ENCODE measurements around the gene REEP1. TPM values are rescaled to one million over a fixed set of nuclear protein-coding genes. Genes with fewer than 3 reads are reported as not detected.

Gene REEP1
- polyA plus RNA-seq, 1 donor (not counting 4 experiments of a cell fraction or from before 2014, with no cell fraction given): 0.30 TPM

DNA sequence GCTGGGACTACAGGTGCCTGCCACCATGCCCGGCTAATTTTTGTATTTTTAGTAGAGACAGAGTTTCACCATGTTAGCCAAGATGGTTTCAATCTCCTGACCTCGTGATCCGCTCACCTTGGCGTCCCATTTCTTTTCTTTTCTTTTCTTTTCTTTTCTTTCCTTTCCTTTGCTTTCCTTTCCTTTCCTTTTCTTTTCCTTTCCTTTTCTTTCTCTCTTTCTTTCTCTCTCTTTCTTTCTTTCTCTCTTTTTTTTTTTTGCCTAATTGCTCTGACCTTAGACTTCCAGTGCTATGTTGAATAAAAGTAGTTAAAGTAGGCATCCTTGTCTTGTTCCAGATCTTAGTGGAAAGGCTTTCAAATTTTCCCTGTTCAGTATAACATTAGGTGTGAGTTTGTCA lies 41.0 kb upstream of the REEP1 start:
- Histone ChIP-seq H3K36me3 (ENCODE audit: control insufficient read depth in 2 of 2, extremely low read depth in 1 of 2, insufficient read depth in 2 of 2, low read length in 2 of 2) (no peaks in the 10 kb centered on the region), H3K4me3 (ENCODE audit: control insufficient read depth in 2 of 3, extremely low read depth in 1 of 3, insufficient read depth in 2 of 3, low read depth in 1 of 3, low read length in 3 of 3) (no peak overlapping the region), H3K27me3 (ENCODE audit: control insufficient read depth, extremely low read depth, insufficient read depth, low read length) (no peaks in the 10 kb centered on the region), H3K9ac (ENCODE audit: control insufficient read depth, extremely low read depth, insufficient read depth, low read length) (no peak overlapping the region), H3K4me2 (ENCODE audit: control insufficient read depth, extremely low read depth, insufficient read depth, low read depth, low read length) (no peak overlapping the region), H3K4me1 (ENCODE audit: control insufficient read depth, extremely low read depth, insufficient read depth, low read length) (no peaks in the 10 kb centered on the region), H2AFZ (ENCODE audit: control insufficient read depth, low read length) (no peak overlapping the region), H3K79me2 (ENCODE audit: control insufficient read depth, insufficient read depth, low read length) (no peaks in the 10 kb centered on the region), H3K9me1 (ENCODE audit: control insufficient read depth, extremely low read depth, insufficient read depth, low read length) (no peaks in the 10 kb centered on the region), H3K9me3 (ENCODE audit: control insufficient read depth, low read depth, low read length) (no peaks in the 10 kb centered on the region), H4K20me1 (ENCODE audit: control insufficient read depth, extremely low read depth, insufficient read depth, low read length) (no peaks in the 10 kb centered on the region), H3K27ac (ENCODE audit: control insufficient read depth, insufficient read depth, low read length) (no peak overlapping the region)
- FAIRE-seq (no peak), DNase-seq (ENCODE audit: low read depth, low spot score) (no peak)
- TF ChIP-seq, protein P1, sequence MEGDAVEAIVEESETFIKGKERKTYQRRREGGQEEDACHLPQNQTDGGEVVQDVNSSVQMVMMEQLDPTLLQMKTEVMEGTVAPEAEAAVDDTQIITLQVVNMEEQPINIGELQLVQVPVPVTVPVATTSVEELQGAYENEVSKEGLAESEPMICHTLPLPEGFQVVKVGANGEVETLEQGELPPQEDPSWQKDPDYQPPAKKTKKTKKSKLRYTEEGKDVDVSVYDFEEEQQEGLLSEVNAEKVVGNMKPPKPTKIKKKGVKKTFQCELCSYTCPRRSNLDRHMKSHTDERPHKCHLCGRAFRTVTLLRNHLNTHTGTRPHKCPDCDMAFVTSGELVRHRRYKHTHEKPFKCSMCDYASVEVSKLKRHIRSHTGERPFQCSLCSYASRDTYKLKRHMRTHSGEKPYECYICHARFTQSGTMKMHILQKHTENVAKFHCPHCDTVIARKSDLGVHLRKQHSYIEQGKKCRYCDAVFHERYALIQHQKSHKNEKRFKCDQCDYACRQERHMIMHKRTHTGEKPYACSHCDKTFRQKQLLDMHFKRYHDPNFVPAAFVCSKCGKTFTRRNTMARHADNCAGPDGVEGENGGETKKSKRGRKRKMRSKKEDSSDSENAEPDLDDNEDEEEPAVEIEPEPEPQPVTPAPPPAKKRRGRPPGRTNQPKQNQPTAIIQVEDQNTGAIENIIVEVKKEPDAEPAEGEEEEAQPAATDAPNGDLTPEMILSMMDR (optimal IDR thresholded peaks at IDR 0.05 in 1 of 3, IDR thresholded peaks at IDR 0.05 in 1 of 3, conservative IDR thresholded peaks at IDR 0.05 in 1 of 3; ENCODE audit: extremely low read depth in 1 of 3, insufficient read depth in 2 of 3, low read length in 3 of 3): no peak
- no peak for TF ChIP-seq EZH2 (IDR thresholded peaks at IDR 0.05; ENCODE audit: low read length)
- dilution Hi-C loops (cut with MboI; ENCODE audit: extremely low pct_ligation_motif_present, low sequenced_read_pairs): no loop called here

DNA sequence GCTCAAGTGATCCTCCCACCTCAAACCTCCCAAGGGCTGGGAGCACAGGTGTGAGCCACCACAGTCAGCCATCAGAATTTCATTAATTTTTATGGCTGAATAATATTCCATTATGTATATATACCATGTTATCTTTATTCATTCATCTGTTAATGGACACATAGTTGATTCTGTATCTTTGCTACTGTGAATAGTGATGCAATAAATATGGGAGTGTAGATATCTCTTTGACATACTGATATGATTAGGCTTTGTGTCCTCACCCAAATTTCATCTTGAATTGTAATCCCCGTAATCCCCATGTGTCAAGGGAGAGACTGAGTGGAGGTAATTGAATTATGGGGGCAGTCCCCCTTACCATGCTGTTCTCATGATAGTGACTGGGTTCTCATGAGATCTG lies 38.2 kb upstream of the REEP1 start:
- no peak for FAIRE-seq
- no peaks in the 10 kb centered on the region for H3K79me2 ChIP-seq (ENCODE audit: control insufficient read depth, insufficient read depth, low read length)
- TF ChIP-seq, protein P1 (optimal IDR thresholded peaks at IDR 0.05 in 1 of 3, IDR thresholded peaks at IDR 0.05 in 1 of 3, conservative IDR thresholded peaks at IDR 0.05 in 1 of 3; ENCODE audit: extremely low read depth in 1 of 3, insufficient read depth in 2 of 3, low read length in 3 of 3): no peak
- TF ChIP-seq EZH2 (IDR thresholded peaks at IDR 0.05; ENCODE audit: low read length): no peak
- H4K20me1 ChIP-seq (ENCODE audit: control insufficient read depth, extremely low read depth, insufficient read depth, low read length): no peaks in the 10 kb centered on the region
- no peaks in the 10 kb centered on the region for H3K36me3 ChIP-seq (ENCODE audit: control insufficient read depth in 2 of 2, extremely low read depth in 1 of 2, insufficient read depth in 2 of 2, low read length in 2 of 2)
- H3K4me3 ChIP-seq (ENCODE audit: control insufficient read depth in 2 of 3, extremely low read depth in 1 of 3, insufficient read depth in 2 of 3, low read depth in 1 of 3, low read length in 3 of 3): no peak overlapping the region
- no peak overlapping the region for H3K4me2 ChIP-seq (ENCODE audit: control insufficient read depth, extremely low read depth, insufficient read depth, low read depth, low read length)
- no peaks in the 10 kb centered on the region for H3K9me3 ChIP-seq (ENCODE audit: control insufficient read depth, low read depth, low read length)
- H3K9me1 ChIP-seq (ENCODE audit: control insufficient read depth, extremely low read depth, insufficient read depth, low read length): no peaks in the 10 kb centered on the region
- H3K27me3 ChIP-seq (ENCODE audit: control insufficient read depth, extremely low read depth, insufficient read depth, low read length): no peaks in the 10 kb centered on the region
- no peaks in the 10 kb centered on the region for H3K4me1 ChIP-seq (ENCODE audit: control insufficient read depth, extremely low read depth, insufficient read depth, low read length)
- H2AFZ ChIP-seq (ENCODE audit: control insufficient read depth, low read length): no peak overlapping the region
- no peak overlapping the region for H3K9ac ChIP-seq (ENCODE audit: control insufficient read depth, extremely low read depth, insufficient read depth, low read length)
- no peak for DNase-seq (ENCODE audit: low read depth, low spot score)
- H3K27ac ChIP-seq (ENCODE audit: control insufficient read depth, insufficient read depth, low read length): no peak overlapping the region
- dilution Hi-C loops (cut with MboI; ENCODE audit: extremely low pct_ligation_motif_present, low sequenced_read_pairs): no loop called here

Measured in keratinocyte (primary cell).